GM23338 (cell line): ENCODE measurements around the gene TPCN2.

ENCODE experiments used
- EZH2 ChIP-seq: fragments of 200-600 bp; sonication (generic); IDR thresholded peaks from one replicate; pipeline ENCODE4 v1.8.0; 2017; ENCODE audit warnings: antibody characterized with exemption, mild to moderate bottlenecking, low read depth; ENCODE audit not compliant: unreplicated experiment
- EZH2phosphoT487 ChIP-seq: fragments of 200-600 bp; sonication (generic); IDR thresholded peaks from one replicate; pipeline ENCODE4 v1.8.1; 2018; ENCODE audit warnings: antibody characterized with exemption; ENCODE audit not compliant: unreplicated experiment
- POLR2AphosphoS5 ChIP-seq: IDR thresholded peaks from 2 replicates; pipeline ENCODE4 v1.6.1; 2016; ENCODE audit warnings: antibody characterized with exemption, low read depth
- STAT1 ChIP-seq: IDR thresholded peaks from one replicate; pipeline ENCODE4 v1.6.1; 2016; ENCODE audit warnings: antibody characterized with exemption; ENCODE audit not compliant: unreplicated experiment
- TF ChIP-seq, protein P1 (sequence below), 2 experiments: fragments of 200-600 bp in 1 of 2; sonication (generic) in 1 of 2; conservative IDR thresholded peaks; 2 replicates each; pipeline versions ENCODE4 v1.5.1 to v1.6.1; 2016 to 2017; ENCODE audit warnings: antibody characterized with exemption in 2 of 2, low read depth in 2 of 2, mild to moderate bottlenecking in 2 of 2, moderate library complexity in 1 of 2
- TF ChIP-seq, protein P2 (sequence below): IDR thresholded peaks from one replicate; pipeline ENCODE4 v1.6.1; 2018; ENCODE audit warnings: antibody characterized with exemption; ENCODE audit not compliant: unreplicated experiment

DNA sequence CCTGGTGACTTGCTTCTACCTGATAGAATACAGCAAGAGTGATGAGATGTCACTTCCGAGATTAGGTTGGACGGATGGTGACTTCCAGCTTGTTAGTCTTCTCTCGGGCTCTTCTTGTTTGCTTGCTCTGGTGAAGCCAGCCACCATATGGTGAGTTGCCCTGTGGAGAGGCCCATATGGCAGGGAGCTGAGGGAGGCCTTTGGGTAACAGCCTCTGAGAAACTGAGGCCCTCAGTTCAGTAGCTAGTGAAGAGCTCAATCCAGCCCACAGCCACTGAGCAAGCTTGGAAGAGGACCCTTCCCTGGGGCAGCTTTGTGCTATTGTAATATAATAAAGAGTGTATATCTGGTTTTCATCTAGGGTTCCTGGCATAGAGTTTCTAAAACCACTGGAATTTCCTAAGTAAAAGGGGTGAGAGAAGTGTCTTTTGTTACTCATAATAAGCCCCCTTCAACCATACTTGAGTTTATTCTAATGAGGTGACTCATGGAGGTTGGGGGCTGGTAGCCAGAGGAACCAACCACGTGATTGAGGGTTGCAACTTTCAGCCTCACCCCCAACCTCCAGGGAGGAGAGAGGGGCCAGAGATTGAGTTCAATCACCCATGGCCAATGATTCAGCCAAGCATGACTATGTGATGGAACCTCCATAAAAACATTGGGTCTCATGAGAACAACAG is 8.0 kb upstream of the TPCN2 start:
- TF ChIP-seq, protein P1, sequence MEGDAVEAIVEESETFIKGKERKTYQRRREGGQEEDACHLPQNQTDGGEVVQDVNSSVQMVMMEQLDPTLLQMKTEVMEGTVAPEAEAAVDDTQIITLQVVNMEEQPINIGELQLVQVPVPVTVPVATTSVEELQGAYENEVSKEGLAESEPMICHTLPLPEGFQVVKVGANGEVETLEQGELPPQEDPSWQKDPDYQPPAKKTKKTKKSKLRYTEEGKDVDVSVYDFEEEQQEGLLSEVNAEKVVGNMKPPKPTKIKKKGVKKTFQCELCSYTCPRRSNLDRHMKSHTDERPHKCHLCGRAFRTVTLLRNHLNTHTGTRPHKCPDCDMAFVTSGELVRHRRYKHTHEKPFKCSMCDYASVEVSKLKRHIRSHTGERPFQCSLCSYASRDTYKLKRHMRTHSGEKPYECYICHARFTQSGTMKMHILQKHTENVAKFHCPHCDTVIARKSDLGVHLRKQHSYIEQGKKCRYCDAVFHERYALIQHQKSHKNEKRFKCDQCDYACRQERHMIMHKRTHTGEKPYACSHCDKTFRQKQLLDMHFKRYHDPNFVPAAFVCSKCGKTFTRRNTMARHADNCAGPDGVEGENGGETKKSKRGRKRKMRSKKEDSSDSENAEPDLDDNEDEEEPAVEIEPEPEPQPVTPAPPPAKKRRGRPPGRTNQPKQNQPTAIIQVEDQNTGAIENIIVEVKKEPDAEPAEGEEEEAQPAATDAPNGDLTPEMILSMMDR (conservative IDR thresholded peaks at IDR 0.05; ENCODE audit: low read depth in 2 of 2), result no peak
- TF ChIP-seq STAT1, result no peak
- TF ChIP-seq POLR2AphosphoS5, result no peak
- TF ChIP-seq, protein P2, sequence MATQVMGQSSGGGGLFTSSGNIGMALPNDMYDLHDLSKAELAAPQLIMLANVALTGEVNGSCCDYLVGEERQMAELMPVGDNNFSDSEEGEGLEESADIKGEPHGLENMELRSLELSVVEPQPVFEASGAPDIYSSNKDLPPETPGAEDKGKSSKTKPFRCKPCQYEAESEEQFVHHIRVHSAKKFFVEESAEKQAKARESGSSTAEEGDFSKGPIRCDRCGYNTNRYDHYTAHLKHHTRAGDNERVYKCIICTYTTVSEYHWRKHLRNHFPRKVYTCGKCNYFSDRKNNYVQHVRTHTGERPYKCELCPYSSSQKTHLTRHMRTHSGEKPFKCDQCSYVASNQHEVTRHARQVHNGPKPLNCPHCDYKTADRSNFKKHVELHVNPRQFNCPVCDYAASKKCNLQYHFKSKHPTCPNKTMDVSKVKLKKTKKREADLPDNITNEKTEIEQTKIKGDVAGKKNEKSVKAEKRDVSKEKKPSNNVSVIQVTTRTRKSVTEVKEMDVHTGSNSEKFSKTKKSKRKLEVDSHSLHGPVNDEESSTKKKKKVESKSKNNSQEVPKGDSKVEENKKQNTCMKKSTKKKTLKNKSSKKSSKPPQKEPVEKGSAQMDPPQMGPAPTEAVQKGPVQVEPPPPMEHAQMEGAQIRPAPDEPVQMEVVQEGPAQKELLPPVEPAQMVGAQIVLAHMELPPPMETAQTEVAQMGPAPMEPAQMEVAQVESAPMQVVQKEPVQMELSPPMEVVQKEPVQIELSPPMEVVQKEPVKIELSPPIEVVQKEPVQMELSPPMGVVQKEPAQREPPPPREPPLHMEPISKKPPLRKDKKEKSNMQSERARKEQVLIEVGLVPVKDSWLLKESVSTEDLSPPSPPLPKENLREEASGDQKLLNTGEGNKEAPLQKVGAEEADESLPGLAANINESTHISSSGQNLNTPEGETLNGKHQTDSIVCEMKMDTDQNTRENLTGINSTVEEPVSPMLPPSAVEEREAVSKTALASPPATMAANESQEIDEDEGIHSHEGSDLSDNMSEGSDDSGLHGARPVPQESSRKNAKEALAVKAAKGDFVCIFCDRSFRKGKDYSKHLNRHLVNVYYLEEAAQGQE, result no peak
- no peak for TF ChIP-seq EZH2phosphoT487
- TF ChIP-seq EZH2, result no peak
